A549 (cell line): Measurements from ENCODE around the gene NBPF1.

ENCODE experiments used
- CHD2 ChIP-seq: fragments of 150-350 bp; IDR thresholded peaks from 2 replicates; pipeline ENCODE4 v1.6.1; 2014; ENCODE audit warnings: low read length; ENCODE audit not compliant: partially characterized antibody
- EHMT2 ChIP-seq: fragments of 200-600 bp; sonication (generic); IDR thresholded peaks from 2 replicates; pipeline ENCODE4 v1.6.1; 2016; ENCODE audit warnings: antibody characterized with exemption, low read depth, mild to moderate bottlenecking, moderate library complexity
- ELK1 ChIP-seq: fragments of 150-350 bp; IDR thresholded peaks from 2 replicates; pipeline ENCODE4 v1.6.1; 2014; ENCODE audit warnings: low read depth, mild to moderate bottlenecking, low read length
- EP300 ChIP-seq, 2 experiments: fragments of >200 bp; sonication (Bioruptor Twin); formaldehyde crosslinking; IDR thresholded peaks; 2 replicates in 1 of 2; 3 replicates in 1 of 2; pipeline ENCODE4 v1.6.1; 2016 to 2017
- MAFK ChIP-seq: fragments of 450-650 bp; IDR thresholded peaks from 2 replicates; pipeline ENCODE4 v1.6.1; 2014; ENCODE audit not compliant: partially characterized antibody
- MYC ChIP-seq: IDR thresholded peaks from 2 replicates; pipeline ENCODE4 v1.6.1; 2012; ENCODE audit warnings: mild to moderate bottlenecking, inconsistent platforms, low read length, improper control_type of control experiment, borderline replicate concordance
- NFE2L2 ChIP-seq: fragments of 150-350 bp; conservative IDR thresholded peaks from 2 replicates; pipeline ENCODE4 v1.6.1; 2014; ENCODE audit warnings: low read length
- POLR2A ChIP-seq: IDR thresholded peaks from 2 replicates; pipeline ENCODE4 v1.6.1; 2012; ENCODE audit warnings: mild to moderate bottlenecking, low read length
- TF ChIP-seq, protein P1 (sequence below): fragments of >200 bp; sonication (Bioruptor Twin); formaldehyde crosslinking; IDR thresholded peaks from 3 replicates; pipeline ENCODE4 v1.5.1; 2016
- TF ChIP-seq, protein P2 (sequence below): fragments of >200 bp; sonication (Bioruptor Twin); formaldehyde crosslinking; IDR thresholded peaks from 2 replicates; pipeline ENCODE4 v1.6.1; 2016

GRCh38 chr1:16625497-16626408 is 12.4 kb upstream of the NBPF1 start:
- TF ChIP-seq, protein P1, sequence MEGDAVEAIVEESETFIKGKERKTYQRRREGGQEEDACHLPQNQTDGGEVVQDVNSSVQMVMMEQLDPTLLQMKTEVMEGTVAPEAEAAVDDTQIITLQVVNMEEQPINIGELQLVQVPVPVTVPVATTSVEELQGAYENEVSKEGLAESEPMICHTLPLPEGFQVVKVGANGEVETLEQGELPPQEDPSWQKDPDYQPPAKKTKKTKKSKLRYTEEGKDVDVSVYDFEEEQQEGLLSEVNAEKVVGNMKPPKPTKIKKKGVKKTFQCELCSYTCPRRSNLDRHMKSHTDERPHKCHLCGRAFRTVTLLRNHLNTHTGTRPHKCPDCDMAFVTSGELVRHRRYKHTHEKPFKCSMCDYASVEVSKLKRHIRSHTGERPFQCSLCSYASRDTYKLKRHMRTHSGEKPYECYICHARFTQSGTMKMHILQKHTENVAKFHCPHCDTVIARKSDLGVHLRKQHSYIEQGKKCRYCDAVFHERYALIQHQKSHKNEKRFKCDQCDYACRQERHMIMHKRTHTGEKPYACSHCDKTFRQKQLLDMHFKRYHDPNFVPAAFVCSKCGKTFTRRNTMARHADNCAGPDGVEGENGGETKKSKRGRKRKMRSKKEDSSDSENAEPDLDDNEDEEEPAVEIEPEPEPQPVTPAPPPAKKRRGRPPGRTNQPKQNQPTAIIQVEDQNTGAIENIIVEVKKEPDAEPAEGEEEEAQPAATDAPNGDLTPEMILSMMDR, result no peak
- no peak for TF ChIP-seq POLR2A
- TF ChIP-seq MAFK, result no peak
- TF ChIP-seq, protein P2, sequence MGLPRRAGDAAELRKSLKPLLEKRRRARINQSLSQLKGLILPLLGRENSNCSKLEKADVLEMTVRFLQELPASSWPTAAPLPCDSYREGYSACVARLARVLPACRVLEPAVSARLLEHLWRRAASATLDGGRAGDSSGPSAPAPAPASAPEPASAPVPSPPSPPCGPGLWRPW, result no peak
- no peak for TF ChIP-seq NFE2L2
- TF ChIP-seq EHMT2, result no peak
- no peak for TF ChIP-seq EP300 (IDR thresholded peaks at IDR 0.05)
- TF ChIP-seq CHD2, result no peak
- no peak for TF ChIP-seq ELK1
- TF ChIP-seq MYC, result no peak
